ENCODE results near the gene LNX1.
"Not testable (repeated sequence)": the region's sequence is repeated elsewhere in the genome, so short reads cannot be mapped to it uniquely, and the experiment has no call there.

LNX1 gene

DNA sequence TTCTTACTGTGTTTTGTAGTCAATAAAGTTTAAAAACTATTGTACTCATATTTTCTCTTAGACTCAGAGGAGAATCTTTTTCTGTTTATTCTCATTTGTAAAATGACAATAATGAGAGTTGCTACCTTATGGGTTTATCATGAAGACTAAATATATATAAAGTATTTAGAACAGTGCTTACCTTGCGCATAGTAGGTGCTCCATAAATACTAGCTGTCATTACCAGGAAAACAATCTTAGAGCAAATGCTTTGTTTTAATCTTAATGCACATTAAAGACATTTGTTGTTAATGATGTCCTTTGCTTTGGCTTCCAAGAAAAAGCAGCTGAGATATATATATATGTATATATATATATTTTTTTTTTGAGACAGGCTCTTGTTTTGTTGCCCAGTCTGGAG is 168.9 kb downstream of the LNX1 start:
- in situ Hi-C loops (cut with MboI; ENCODE audit: low sequenced_read_pairs, unreplicated experiment): no loop called here
- TF ChIP-seq, protein P1, sequence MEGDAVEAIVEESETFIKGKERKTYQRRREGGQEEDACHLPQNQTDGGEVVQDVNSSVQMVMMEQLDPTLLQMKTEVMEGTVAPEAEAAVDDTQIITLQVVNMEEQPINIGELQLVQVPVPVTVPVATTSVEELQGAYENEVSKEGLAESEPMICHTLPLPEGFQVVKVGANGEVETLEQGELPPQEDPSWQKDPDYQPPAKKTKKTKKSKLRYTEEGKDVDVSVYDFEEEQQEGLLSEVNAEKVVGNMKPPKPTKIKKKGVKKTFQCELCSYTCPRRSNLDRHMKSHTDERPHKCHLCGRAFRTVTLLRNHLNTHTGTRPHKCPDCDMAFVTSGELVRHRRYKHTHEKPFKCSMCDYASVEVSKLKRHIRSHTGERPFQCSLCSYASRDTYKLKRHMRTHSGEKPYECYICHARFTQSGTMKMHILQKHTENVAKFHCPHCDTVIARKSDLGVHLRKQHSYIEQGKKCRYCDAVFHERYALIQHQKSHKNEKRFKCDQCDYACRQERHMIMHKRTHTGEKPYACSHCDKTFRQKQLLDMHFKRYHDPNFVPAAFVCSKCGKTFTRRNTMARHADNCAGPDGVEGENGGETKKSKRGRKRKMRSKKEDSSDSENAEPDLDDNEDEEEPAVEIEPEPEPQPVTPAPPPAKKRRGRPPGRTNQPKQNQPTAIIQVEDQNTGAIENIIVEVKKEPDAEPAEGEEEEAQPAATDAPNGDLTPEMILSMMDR (IDR thresholded peaks at IDR 0.05; ENCODE audit: borderline replicate concordance, control extremely low read depth, extremely low read depth, insufficient read depth, missing control alignments): no peak
- no peak for DNase-seq (ENCODE audit: low spot score)

DNA sequence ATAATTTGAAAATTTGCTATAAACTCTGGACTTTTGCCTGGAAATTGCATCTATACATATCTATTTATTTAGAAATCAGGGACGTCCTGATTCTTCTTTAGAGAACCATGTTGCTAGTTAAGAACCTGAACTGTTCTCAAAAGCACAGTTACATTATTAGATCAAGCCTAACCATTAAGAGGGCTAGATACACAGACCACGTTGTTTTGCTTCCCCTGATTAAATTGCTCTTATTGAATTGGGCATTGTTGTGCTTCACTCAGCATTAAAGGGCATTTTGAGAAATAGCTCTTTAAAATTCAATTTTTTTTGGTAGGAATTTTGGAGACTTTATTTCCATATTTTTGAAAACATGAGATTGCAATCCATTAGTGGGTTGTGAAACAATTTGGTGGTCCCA is 169.5 kb downstream of the LNX1 start:
- DNase-seq (ENCODE audit: low spot score): no peak
- TF ChIP-seq, protein P1 (IDR thresholded peaks at IDR 0.05; ENCODE audit: borderline replicate concordance, control extremely low read depth, extremely low read depth, insufficient read depth, missing control alignments): no peak
- in situ Hi-C loops (cut with MboI; ENCODE audit: low sequenced_read_pairs, unreplicated experiment): no loop called here

DNA sequence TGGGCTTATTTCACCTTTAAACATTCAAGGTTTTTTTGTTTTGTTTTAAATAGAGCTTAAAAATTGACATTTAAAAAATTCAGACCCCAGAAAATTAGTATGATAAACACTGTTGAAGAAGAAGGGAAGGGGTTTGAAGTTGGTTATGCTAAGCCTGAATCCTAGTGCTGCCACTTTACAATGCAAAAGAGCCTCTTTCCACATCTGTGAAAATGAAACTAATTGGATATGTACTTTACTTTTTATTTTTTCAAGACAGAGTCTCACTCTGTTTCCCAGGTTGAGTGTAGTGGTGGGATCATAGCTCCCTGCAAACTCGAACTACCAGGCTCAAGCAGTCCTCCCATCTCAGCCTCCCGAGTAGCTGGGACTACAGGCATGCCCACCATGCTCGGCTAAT is 172.1 kb downstream of the LNX1 start:
- DNase-seq (ENCODE audit: low spot score): no peak
- in situ Hi-C loops (cut with MboI; ENCODE audit: low sequenced_read_pairs, unreplicated experiment): no loop called here
- TF ChIP-seq, protein P1 (IDR thresholded peaks at IDR 0.05; ENCODE audit: borderline replicate concordance, control extremely low read depth, extremely low read depth, insufficient read depth, missing control alignments): no peak

DNA sequence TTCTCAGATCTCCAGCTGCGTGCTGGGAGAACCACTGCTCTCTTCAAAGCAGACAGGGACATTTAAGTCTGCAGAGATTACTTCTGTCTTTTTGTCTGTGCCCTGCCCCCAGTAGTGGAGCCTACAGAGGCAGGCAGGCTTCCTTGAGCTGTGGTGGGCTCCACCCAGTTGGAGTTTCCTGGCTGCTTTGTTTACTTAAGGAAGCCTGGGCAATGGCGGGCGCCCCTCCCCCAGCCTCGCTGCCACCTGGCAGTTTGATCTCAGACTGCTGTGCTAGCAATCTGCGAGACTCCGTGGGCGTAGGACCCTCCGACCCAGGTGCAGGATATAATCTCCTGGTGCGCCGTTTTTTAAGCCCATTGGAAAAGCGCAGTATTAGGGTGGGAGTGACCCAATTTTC is 181.8 kb downstream of the LNX1 start:
- DNase-seq (ENCODE audit: low spot score); in situ Hi-C loops (cut with MboI; ENCODE audit: low sequenced_read_pairs, unreplicated experiment): not testable (repeated sequence)
